HT1080 (cell line): Measurements from ENCODE around the gene MSH5. TPM values are rescaled to one million over a fixed set of nuclear protein-coding genes. Genes with fewer than 3 reads are reported as not detected.

ENCODE experiments used
- DNase-seq: peaks from one replicate; pipeline ENCODE4 v3.0.0-alpha.2; 2015; ENCODE audit warnings: low read depth
- total RNA-seq: library from RNA; depleted of rRNA; stranded (reverse); fragments of >200 nt; shearing (Covaris generic); gene quantifications from 2 replicates; pipeline ENCODE4 v1.2.3, GENCODE V29; 2014

MSH5 gene
- total RNA-seq, 1 experiment from 2014 or later = 9.5 TPM

DNA sequence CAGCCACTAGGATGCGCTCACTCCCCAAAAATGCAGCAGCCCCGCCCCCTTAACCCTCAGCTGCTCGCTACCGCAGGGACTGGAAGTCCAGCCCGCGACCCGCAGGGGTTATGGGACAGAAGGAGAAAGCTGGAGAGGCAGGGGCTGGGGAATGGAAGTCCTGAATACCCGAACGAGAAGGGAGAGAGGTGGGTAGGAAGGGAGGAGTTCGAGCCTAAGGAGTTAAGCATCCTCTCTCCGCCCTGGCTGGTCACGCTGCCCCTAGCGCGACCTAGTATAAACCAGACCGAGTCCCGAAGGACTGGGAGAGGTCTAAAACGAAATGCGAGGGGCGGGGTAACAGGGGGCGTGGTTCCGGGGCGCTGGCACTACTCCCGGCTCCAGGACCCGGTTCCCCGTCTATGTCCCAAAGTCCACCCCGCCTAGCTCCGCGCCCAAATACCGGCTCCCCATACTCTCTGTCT lies 10.3 kb upstream of the MSH5 start:
- peak; percentile 82 for DNase-seq

DNA sequence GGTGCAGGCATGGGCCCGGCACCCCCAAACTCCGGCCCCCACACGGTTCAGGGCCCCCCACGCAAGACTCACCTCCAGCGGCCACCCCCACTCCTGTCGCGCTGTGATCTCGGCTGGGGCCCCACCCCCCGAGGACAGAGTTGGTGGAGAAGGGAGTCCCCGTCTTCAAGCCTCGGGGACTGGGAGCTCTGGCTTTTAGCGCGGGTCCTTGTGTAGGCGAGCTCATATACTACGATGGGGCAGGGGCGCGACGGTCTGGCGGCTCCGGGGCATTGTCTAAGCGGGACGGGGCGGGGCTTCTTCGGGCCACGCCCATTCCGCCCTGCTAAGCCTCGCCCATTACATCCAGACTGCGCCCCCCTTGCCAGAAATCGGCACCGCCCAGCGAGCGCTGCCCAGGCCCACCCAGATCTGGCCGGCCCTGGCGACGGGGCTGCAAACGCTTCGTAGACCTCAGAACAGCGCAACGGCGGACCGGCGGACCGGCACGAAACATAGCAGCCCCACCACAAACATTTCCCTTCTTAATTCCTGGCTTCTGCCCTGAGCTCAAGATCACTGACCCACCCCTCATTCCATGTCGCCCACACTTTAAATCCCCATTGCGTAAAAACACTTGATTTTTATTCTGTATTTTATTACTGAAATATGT lies 9.7 kb upstream of the MSH5 start:
- DNase-seq = peak; percentile 92

DNA sequence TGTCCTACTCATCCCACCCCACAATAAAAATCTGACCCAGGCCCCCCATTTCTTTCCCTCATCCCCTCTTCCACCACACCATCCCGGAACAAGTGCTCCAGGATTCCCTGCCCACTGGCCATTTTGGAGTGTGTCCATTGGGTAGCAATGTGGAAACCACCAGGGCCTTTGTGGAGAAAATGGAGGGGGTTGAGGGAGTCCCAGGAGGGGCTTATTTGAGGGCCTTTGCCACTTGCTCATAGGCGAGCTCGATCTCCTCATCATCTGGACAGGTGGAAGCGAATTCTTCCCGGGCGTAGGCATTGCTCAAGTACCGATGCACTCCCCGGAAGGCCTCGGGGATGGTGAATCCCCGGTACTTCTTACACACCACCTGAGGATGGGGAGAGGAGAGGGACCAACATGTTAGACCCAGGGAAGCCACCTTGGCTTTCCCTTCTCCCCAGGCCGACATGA lies 9.1 kb upstream of the MSH5 start:
- no peak for DNase-seq

DNA sequence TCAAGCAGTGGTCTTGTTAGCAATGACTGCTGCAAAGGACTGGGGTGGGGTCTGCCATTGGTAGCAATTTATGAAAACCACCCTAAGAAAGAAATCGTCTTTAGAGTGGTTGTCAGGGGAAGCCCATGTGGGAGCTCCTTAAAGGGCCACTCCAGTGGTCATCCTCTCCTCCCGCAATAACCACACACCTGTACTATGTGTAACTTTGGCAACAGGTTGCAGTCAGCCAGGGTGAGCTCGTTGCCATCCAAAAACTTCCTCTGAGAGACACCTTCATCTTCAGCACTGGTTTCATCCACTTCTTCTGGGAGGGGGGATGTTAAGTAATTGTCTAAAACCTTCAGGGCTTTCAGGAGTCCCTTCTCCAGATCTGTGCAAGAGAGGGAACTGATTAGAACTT lies 7.8 kb upstream of the MSH5 start:
- no peak for DNase-seq

DNA sequence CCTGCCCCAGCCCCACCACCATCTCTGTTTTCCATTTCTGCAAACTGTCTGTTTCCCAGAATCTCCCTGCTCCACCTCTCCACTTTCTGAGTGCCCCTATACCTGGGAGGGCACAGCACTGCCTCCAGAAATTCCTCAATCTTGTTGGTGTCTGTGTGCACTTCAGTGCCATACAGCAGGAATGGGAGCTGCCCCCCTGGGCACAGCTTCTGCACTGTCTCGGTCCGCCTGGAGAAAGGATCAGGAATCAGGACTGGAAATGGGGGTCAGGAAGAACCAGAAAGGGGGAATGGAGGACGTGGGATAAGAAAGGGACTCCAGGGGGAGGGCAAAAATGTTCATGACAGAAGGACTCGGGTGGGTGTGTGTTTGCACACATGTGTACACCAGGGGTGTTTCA lies 6.1 kb upstream of the MSH5 start:
- DNase-seq = no peak

DNA sequence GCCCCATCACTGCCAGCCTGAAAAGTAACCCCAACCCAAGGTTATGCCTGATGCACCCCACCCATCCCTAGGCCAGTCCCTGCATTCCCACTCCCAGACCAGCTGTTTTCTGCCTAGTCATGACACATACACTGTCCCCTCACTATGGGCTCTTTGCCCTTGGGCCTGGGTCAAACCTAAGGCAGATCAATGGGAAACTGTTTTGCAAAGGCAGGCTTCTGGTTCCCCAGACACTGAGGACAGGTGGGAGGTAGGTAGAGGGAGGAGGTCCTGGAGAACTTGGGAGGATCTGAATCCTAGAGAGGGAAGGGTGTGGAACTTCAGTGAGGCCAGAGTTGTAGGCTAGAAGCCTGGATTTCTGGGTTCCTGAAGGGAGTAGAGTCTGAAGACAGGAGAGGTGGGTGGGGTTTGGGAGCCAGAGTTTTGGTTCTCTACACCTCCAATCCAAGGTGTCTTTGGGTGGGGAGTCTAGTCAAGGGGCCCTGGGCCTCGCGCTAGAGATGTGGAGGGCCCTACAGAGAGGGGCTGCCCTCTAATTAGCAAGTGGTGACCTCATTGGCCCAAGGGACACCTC lies 5.5 kb upstream of the MSH5 start:
- DNase-seq = no peak

DNA sequence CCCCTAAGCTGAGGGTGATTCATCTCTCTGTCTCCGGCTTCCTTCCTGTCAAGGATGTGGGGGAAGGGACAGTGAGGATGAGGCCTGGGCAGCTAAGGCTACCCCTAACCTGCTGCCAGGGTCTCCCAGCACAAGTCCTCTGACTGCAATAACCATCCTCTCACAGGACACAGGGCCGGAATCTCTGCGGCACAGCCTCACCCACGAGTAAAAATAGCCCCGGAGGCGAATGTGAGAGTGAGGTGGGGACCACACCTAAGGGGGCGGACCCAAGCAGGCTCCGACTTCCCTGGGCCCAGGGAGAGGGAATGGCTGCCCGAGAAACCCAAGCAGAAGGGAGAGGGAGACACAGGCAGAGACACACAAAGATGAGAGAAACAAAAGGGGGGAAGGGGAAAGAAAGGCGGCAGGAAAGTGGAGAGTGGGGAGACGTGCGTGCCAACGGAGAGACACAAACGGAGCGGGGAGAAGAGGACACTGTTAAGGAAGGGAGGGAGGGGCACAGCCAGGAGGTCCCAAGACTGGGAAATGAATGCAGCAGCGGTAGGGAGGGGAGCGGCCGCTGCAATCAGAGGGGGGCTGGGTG lies 4.9 kb upstream of the MSH5 start:
- DNase-seq = peak; percentile 88

DNA sequence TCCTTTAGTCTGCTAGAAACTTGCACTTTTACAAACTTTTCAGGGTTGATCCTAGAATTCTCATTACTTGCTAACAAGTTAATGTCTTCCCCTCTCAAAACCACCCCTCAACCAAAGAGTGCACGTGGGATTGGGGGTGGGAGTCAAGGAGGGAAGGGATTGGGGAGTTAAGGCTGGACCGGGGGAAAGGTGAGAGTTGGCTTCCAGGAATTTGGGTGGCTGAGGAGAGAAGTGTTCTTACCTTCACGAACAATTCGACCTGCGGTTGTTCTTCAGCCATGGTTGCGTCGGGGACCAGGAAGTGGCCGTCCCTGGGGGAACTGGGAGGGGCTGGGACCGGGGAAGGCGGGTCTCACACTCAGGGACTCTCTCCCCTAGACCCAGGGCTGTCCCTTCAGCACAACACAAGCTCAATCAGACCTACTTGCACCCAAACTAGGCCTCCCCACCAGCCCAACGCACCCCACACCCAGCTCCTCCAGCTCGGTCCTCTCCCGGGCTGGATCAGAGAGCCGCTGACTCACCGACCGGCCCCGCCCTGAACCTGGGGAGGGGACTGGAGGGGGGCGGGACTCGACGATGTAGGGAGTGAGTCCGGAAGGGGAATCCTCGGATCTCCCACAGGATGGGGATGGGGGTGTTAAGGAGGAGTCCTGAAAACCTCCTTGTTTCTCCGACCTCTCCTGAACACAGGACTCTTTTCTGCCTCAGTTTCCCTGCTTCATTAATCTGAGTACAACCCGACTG lies 3.6 kb upstream of the MSH5 start, which contains the start of gene CLIC1:
Gene CLIC1, minus strand, starts transcription at position 510 of the 747 bp plus-strand sequence. Its CDS starts 230 bp downstream, at position 280.
- peak; percentile 90 for DNase-seq

DNA sequence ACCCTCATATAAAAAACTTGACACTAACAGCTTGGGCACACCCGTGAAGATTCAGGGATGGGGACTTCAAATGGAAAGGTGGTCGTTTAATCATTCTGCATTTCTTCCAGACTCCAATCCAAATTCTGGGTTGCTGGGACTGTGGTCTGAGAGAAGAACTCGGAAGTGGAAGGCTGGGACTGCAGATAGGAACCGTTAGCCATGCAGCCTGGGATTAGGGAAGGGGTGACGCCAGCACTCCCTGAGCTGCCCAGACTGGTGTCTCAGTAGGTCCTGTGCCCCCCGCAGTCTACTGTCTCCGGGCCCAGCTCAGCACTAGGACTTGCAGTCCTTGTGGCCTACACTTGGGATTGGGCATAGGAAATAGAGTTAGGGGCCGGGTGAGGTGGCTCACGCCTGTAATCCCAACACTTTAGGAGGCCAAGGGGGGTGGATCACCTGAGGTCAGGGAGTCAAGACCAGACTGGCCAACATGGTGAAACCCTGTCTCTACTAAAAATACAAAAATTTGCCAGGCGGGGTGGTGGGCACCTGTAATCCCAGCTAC lies 3.0 kb upstream of the MSH5 start:
- no peak for DNase-seq

DNA sequence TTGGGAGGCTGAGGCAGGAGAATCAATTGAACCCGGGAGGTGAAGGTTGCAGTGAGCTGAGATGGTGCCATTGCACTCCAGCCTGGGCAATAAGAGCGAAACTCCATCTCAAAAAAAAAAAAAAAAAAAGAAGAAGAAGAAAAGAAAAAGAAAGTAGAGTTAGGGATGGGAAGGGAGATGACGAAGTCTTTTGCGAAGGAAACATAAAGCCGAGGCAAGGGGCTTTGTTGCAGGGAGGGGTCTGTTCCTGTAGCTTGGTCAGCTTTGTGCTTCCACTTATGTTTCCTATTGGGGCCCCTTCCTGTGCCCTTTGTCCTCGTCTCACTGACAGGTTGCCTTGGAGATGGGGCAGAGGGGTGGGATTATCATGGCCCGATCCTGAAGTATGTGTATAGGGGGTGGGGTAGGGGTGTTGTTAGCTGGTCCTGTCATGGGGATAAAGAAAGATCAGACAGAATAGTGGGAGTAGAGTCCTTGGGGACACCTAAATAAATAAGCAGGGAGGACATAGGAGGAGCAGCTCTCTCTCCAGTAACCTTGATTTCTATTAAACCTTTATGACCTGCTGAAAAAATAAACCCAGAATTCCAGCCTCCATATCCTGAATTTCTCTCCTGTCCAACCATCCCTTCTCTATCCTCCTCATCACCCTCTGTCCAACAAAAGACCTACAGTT lies 2.4 kb upstream of the MSH5 start:
- DNase-seq = peak; percentile 42

DNA sequence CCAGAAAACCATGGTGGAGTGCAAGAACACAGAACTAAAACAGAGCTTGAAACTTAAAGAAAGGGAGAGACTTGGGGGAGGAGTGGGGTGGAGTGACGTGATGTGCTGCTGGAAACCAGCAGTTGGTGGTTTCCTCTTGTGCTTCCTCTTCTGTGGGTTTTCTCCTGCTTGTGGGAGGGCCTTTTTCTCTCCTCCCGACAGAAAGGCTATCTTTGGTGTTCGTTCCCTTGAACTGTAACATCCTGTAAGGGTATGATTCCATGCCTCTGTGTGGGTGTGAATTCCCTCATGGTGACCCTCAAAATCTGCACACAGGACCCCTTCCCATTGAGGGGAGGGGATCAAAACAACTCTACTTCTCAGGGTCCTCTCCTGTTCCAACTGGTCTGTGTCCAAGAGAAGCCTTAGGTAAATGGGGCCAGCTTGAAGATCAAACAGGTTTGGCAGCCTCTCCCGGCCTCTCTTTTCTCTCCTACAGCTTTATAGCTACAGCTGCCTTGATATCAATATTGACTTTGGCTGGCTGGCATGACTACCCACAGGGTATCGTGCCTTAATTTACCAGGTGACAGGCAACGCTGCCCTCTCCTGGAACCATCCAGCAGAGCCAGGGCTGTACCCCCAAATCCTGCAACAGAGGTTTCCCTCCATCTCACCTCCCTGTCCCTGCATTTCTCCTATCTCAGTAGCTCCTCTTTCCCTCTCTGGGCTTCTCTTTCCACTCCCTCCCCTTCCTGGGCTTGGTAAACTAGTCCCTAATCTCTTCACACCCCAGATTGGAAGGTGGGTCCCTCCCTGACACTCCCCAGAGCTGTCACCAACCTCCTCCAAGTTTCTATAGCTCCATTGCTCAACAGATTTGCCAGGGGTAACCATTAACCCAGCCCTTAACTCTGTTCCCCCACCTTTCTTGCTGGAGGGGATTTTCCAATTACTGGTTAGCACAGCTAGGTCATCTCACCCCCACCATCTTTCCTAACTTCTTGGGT lies 1.5 kb upstream of the MSH5 start:
- peak; percentile 94 for DNase-seq

DNA sequence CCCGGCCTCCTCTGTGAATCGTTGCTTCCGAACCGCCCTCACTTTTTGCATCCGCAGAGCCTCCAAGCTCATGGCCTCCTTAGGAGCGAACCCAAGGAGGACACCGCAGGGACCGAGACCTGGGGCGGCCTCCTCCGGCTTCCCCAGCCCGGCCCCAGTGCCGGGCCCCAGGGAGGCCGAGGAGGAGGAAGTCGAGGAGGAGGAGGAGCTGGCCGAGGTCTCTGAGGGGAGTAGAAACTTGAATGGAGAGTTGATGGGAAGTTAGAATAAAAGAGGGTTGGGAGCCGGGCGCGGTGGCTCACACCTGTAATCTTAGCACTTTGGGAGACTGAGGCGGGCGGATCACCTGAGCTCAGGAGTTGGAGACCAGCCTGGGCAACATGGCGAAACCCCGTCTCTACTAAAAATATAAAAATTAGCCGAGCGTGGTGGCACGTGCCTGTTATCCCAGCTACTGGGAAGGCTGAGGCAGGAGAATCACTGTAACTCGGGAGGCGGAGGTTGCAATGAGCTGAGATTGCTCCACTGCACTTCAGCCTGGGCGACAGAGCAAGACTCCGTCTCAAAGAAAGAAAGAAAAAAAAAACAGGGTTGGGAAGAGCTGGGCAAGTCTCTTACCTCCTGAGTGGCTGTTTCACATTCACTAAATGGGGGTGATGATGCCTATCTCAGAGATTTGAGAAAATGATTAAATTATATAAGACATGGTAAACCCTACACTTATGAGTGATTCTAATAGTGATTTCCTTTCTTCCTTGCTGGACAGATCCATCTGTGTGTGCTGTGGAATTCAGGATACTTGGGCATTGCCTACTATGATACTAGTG lies 805 bp downstream of the MSH5 start:
- DNase-seq = peak; percentile 10

DNA sequence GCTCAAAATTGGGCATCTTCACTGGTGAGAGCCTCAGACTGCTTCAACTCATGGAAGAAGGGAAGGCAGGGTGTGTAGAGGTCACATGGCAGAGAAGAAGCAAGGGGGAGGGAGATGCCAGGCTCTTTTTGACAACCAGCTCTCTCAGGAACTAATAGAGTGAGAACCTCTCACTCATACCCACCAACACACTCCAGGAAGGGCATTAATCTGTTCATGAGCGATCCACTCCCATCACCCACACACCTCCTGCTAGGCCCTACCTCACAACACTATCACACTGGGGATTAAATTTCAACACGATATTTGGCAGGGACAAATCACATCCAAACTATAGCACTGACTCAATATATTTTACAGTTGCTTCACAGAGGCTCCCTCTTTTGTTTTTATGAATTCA lies 2.0 kb downstream of the MSH5 start:
- no peak for DNase-seq

DNA sequence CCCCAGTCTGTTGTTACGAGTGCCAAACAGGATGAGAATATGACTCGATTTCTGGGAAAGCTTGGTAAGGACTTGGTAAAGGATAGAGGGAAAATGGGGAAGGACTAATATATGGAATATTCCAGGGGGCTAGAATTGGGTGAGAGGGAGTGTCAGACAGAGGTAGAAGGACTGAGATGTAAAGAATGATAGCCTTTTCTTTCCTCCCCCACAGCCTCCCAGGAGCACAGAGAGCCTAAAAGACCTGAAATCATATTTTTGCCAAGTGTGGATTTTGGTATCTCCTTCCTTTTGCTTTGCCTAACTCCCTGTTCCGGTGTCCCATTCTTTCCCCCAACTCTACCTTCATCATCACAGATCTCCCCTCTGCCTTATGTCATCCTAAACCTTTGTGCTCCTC lies 3.1 kb downstream of the MSH5 start:
- DNase-seq = no peak

DNA sequence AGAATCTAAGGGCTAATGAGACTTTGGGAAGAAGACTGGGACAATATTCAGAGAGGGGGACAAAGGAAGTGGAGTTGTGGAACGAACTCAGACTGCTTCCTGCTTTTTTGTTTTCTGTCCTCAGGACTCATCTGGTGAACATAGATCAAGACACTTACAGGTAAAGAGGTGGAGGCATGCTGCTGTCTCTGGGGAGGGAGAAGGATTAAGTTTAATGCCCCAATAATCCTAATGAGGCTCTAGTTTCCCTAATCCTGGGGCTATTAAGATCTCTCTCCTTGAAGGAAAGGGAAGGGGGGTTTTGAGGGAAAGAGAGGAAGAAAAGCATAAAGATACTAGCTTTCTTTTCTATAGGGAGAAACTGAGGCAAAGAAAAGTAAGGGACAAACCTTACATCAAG lies 4.6 kb downstream of the MSH5 start:
- DNase-seq = no peak

DNA sequence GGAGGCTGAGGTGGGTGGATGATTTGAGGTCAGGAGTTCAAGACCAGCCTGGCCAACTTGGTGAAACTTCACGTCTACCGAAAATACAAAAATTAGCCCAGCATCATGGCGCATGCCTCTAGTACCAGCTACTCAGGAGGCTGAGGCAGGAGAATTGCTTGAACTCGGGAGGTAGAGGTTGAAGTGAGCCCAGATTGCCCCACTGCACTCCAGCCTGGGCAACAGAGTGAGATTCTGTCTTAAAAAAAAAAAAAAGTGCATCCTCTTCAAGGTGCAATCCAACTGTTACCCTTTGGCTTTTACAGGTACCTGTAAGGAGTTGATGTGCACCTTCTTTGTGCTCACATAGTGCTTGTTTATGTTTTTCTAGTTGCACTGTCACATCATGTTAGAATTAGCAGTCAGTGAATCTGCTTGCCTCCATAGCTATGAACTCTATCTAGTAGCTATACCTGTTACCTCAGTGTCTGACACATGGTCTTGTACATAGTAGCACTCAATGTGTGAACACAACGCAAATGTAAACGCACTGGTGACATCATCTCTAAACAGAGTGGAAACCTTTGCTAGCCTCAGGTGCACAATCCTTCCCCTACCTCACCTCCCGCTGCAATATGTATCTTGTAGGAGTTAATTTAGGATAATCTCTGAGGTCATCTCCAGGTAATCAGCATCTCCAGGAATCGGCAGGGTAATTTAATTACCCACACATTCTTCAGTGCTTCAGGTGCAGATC lies 9.7 kb downstream of the MSH5 start:
- no peak for DNase-seq

DNA sequence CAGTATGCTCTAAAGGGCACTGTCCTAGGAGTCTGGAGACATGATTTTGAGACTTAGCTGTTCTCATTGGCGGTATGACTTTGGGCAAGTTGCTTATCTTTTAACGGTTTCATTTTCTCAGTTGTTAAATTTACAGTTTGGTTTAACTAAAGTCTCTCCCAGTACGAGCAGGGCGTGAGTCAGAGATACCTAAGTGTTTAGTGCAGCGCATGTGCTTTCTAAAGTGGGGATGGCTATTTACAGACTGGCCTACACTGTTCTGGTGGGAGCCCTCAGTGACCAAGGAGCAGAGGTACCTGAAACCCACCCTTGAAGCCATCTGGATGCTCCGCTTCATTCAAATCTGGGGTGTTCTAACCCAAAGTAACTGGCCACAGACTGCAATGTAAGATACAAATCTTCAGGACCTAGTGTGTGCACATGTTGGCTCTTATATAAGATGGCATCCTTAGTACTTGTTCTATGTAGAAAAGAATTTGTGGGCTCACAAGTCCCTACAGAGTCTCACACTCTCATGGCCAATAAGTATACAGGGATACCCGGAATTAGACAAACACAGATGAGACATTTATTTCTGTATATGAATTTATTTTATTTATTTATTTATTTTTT lies 10.7 kb downstream of the MSH5 start:
- DNase-seq = peak; percentile 56
